Pericardium fibroblast (primary cell): Measurements from ENCODE around the gene H2BW2. TPM values are rescaled to one million over a fixed set of nuclear protein-coding genes. Genes with fewer than 3 reads are reported as not detected.

ENCODE experiments used
- total RNA-seq: library from RNA; depleted of rRNA; stranded (reverse); fragments of >200 nt; gene quantifications from 2 replicates; pipeline ENCODE4 v1.2.3, GENCODE V29; 2015

The H2BW2 gene
- not detected in 2 replicates for total RNA-seq

DNA sequence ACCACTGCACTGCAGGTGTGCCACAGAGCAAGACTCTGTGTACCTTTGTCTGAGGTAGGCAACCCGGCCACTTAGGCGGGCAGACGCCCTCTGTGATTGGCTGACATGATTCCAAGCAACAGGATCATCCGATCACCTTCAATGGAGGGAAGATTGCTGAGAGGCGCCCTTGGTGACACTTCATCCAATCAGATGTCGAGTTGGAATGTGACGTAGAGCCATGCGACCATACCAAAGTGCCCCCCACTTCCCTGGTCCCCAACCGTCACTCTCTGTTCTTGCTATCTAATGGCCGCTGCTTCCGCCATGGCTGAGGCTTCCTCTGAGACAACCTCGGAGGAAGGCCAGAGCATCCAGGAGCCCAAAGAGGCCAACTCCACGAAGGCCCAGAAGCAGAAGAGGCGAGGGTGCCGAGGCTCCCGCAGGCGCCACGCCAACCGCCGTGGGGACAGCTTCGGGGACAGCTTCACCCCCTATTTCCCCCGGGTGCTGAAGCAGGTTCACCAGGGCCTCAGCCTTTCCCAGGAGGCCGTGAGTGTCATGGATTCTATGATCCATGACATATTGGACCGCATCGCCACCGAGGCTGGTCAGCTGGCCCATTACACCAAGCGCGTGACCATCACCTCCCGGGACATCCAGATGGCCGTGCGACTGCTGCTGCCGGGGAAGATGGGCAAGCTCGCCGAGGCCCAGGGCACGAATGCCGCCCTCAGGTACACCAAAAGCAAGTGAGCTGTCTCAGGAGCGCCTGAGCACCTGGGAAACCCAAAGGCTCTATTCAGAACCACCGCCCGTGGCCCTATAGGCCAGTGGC is at the start of gene H2BW2:
Gene H2BW2 (plus strand): TSS at position 268 of the 817 bp plus-strand sequence. CDS start 39 bp downstream, at position 307.

DNA sequence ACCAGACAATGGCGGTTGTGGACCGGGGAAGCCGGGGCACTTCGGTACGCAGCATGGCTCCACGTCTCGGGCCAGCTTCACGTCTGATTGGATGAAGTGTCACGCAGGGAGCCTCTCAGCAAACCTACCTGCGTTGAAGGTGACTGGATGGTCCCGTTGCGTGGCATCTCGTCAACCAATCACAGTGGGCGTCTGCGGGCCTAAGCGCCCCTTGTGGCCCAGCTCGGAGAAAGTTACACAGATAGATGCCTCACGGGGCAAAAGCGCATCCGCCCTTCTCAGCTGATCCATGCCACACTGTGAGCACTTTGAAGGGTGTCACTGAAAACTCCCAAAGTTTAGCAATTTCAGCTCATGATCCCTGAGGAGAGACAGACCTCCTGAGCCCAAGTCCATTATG is 26.1 kb upstream of the H2BW2 start, which contains the start of gene H2BW1:
Gene H2BW1 (minus strand): TSS at position 103 of the 400 bp plus-strand sequence. CDS start 132 bp downstream, outside the sequence.

DNA sequence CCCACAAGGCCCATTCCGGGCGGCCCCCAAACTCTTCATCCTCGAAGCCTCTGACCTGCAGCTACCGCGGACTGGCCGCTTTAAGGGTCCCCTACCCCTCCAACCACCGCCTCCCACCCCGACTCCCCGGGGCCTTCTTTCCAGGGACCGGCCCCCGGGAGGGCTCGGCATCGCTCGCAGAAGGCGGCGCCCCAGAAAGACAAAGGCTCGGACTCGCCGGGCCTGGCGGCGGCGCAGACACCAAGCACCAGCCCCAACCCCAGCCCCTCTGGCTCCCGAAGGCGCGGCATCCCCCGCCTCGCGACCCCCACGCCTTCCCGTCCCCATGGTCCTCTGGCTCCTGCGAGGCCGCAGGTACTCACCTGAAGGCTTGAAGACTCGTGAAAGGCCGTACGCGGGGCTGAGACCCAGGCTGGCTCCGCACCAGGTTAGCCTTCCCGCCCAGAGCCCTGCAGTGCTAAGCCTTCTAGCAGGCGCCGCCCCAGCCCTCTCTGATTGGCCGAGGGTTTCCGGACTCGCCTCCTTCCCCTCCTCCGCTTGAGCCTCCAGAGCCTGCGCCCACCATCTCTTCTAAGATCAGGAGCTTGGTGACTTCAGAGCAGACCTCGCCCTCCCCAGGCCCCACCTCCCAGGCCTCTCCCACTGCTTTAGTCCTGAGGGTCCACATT is 36.2 kb downstream of the H2BW2 start, which contains the start of gene TMSB15C:
Gene TMSB15C (minus strand): TSS at position 459 of the 668 bp plus-strand sequence.

Other genes with a start within 250 kb of the H2BW2 start
- 0.23 and 1.1 TPM in 2 replicates for gene RAB9B, start 207.7 kb upstream of the H2BW2 start, total RNA-seq
- gene TMSB15B, start 77.3 kb upstream of the H2BW2 start, total RNA-seq, result 1.8 and 11.1 TPM in 2 replicates
- gene H2BW1, start 26.2 kb upstream of the H2BW2 start, total RNA-seq, result not detected in 2 replicates
- gene TMSB15C, start 36.3 kb downstream of the H2BW2 start, total RNA-seq, result 0.58 and 1.1 TPM in 2 replicates
- 1.1 TPM in 2 replicates for gene ZCCHC18, start 72.6 kb downstream of the H2BW2 start, total RNA-seq
- gene SLC25A53, start 117.1 kb downstream of the H2BW2 start, total RNA-seq, result 3.6 and 5.5 TPM in 2 replicates
- gene FAM199X, start 126.5 kb downstream of the H2BW2 start, total RNA-seq, result 6.2 and 7.9 TPM in 2 replicates
- gene ESX1, start 215.0 kb downstream of the H2BW2 start, total RNA-seq, result not detected in 2 replicates